ENCODE measurements around the gene PDHX. TPM values are rescaled to one million over a fixed set of nuclear protein-coding genes. Genes with fewer than 3 reads are reported as not detected.

PDHX gene
- polyA plus RNA-seq, 1 donor (not counting 4 experiments of a cell fraction or from before 2014, with no cell fraction given): 28.5 TPM

DNA sequence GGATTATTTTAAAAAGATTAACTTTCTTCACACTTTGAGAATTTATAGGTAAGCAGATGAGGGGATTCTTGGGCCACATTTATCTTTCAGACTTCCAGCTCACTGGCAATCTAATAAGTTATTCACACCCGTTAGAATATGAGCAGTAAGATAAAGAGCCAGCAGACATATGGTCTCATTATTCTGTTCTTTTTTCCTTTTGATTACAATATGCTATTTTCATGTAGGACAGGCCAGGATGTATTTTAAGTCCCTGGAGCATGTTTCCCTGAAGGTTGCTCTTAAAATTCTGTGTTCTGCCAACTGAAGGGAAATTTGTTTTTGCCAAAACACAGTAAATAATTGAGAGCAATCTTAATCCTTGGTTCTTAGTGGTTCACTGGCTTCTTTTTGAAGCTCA lies 22.2 kb downstream of the PDHX start:
- Histone ChIP-seq H3K79me2 (ENCODE audit: control insufficient read depth, insufficient read depth, low read length) (peaks cover 7% of the 10 kb centered on the region), H3K36me3 (ENCODE audit: control insufficient read depth in 2 of 2, extremely low read depth in 1 of 2, insufficient read depth in 2 of 2, low read length in 2 of 2) (no peaks in the 10 kb centered on the region), H3K9ac (ENCODE audit: control insufficient read depth, extremely low read depth, insufficient read depth, low read length) (no peak overlapping the region), H3K9me1 (ENCODE audit: control insufficient read depth, extremely low read depth, insufficient read depth, low read length) (no peaks in the 10 kb centered on the region), H4K20me1 (ENCODE audit: control insufficient read depth, extremely low read depth, insufficient read depth, low read length) (no peaks in the 10 kb centered on the region), H3K27me3 (ENCODE audit: control insufficient read depth, extremely low read depth, insufficient read depth, low read length) (no peaks in the 10 kb centered on the region), H3K4me1 (ENCODE audit: control insufficient read depth, extremely low read depth, insufficient read depth, low read length) (no peaks in the 10 kb centered on the region), H2AFZ (ENCODE audit: control insufficient read depth, low read length) (no peak overlapping the region), H3K27ac (ENCODE audit: control insufficient read depth, insufficient read depth, low read length) (no peak overlapping the region), H3K9me3 (ENCODE audit: control insufficient read depth, low read depth, low read length) (no peaks in the 10 kb centered on the region), H3K4me3 (ENCODE audit: control insufficient read depth in 2 of 3, extremely low read depth in 1 of 3, insufficient read depth in 2 of 3, low read depth in 1 of 3, low read length in 3 of 3) (no peak overlapping the region), H3K4me2 (ENCODE audit: control insufficient read depth, extremely low read depth, insufficient read depth, low read depth, low read length) (no peak overlapping the region)
- no peak for FAIRE-seq
- no peak for DNase-seq (ENCODE audit: low read depth, low spot score)
- dilution Hi-C loops (cut with MboI; ENCODE audit: extremely low pct_ligation_motif_present, low sequenced_read_pairs): no loop called here
- TF ChIP-seq EZH2 (IDR thresholded peaks at IDR 0.05; ENCODE audit: low read length): no peak
- TF ChIP-seq, protein P1, sequence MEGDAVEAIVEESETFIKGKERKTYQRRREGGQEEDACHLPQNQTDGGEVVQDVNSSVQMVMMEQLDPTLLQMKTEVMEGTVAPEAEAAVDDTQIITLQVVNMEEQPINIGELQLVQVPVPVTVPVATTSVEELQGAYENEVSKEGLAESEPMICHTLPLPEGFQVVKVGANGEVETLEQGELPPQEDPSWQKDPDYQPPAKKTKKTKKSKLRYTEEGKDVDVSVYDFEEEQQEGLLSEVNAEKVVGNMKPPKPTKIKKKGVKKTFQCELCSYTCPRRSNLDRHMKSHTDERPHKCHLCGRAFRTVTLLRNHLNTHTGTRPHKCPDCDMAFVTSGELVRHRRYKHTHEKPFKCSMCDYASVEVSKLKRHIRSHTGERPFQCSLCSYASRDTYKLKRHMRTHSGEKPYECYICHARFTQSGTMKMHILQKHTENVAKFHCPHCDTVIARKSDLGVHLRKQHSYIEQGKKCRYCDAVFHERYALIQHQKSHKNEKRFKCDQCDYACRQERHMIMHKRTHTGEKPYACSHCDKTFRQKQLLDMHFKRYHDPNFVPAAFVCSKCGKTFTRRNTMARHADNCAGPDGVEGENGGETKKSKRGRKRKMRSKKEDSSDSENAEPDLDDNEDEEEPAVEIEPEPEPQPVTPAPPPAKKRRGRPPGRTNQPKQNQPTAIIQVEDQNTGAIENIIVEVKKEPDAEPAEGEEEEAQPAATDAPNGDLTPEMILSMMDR (optimal IDR thresholded peaks at IDR 0.05 in 1 of 3, IDR thresholded peaks at IDR 0.05 in 1 of 3, conservative IDR thresholded peaks at IDR 0.05 in 1 of 3; ENCODE audit: extremely low read depth in 1 of 3, insufficient read depth in 2 of 3, low read length in 3 of 3): no peak

DNA sequence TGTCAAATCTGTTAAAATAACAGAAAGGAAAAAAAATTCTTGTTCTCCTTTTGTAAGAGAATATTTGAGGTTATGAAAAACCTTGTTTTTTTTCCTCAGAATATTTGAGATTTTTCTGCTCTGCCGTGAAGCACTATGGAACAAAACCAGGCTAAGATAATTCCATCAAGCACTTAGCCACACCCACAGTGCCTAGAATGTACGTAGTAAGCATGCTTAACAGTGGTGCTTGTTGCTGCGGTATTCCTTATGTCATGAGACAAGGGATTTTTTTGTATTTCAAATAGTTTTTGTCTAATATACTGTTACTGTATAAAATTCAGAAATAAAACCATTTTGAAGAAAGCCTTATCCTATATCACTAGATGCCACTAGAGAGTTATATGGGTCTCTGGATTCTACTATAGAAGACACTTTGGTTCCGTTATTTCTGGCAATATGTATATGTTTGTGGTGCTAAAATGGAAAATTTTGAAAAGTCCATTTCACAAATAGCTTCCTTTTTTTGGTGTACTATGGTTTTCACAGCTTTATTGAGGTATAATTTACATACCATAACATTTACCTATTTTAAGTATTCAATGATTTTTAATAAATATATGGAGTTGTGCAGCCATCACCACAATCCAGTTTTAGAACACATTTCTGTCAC lies 23.7 kb downstream of the PDHX start:
- Histone ChIP-seq H3K4me2 (ENCODE audit: control insufficient read depth, extremely low read depth, insufficient read depth, low read depth, low read length) (no peak overlapping the region), H2AFZ (ENCODE audit: control insufficient read depth, low read length) (no peak overlapping the region), H3K4me3 (ENCODE audit: control insufficient read depth in 2 of 3, extremely low read depth in 1 of 3, insufficient read depth in 2 of 3, low read depth in 1 of 3, low read length in 3 of 3) (no peak overlapping the region), H3K27ac (ENCODE audit: control insufficient read depth, insufficient read depth, low read length) (no peak overlapping the region), H3K4me1 (ENCODE audit: control insufficient read depth, extremely low read depth, insufficient read depth, low read length) (no peaks in the 10 kb centered on the region), H3K9me3 (ENCODE audit: control insufficient read depth, low read depth, low read length) (no peaks in the 10 kb centered on the region), H3K36me3 (ENCODE audit: control insufficient read depth in 2 of 2, extremely low read depth in 1 of 2, insufficient read depth in 2 of 2, low read length in 2 of 2) (no peaks in the 10 kb centered on the region), H3K9me1 (ENCODE audit: control insufficient read depth, extremely low read depth, insufficient read depth, low read length) (no peaks in the 10 kb centered on the region), H3K79me2 (ENCODE audit: control insufficient read depth, insufficient read depth, low read length) (peaks cover 9% of the 10 kb centered on the region), H3K9ac (ENCODE audit: control insufficient read depth, extremely low read depth, insufficient read depth, low read length) (no peak overlapping the region), H3K27me3 (ENCODE audit: control insufficient read depth, extremely low read depth, insufficient read depth, low read length) (no peaks in the 10 kb centered on the region), H4K20me1 (ENCODE audit: control insufficient read depth, extremely low read depth, insufficient read depth, low read length) (no peaks in the 10 kb centered on the region)
- no peak for TF ChIP-seq EZH2 (IDR thresholded peaks at IDR 0.05; ENCODE audit: low read length)
- TF ChIP-seq, protein P1 (optimal IDR thresholded peaks at IDR 0.05 in 1 of 3, IDR thresholded peaks at IDR 0.05 in 1 of 3, conservative IDR thresholded peaks at IDR 0.05 in 1 of 3; ENCODE audit: extremely low read depth in 1 of 3, insufficient read depth in 2 of 3, low read length in 3 of 3): no peak
- no peak for FAIRE-seq
- dilution Hi-C loops (cut with MboI; ENCODE audit: extremely low pct_ligation_motif_present, low sequenced_read_pairs): no loop called here
- DNase-seq (ENCODE audit: low read depth, low spot score): no peak

Data from keratinocyte (primary cell).